Measurements from ENCODE around the gene HECTD4. TPM values are rescaled to one million over a fixed set of nuclear protein-coding genes. Genes with fewer than 3 reads are reported as not detected.

Gene HECTD4
- total RNA-seq, 1 experiment from 2014 or later = 4.0 TPM

DNA sequence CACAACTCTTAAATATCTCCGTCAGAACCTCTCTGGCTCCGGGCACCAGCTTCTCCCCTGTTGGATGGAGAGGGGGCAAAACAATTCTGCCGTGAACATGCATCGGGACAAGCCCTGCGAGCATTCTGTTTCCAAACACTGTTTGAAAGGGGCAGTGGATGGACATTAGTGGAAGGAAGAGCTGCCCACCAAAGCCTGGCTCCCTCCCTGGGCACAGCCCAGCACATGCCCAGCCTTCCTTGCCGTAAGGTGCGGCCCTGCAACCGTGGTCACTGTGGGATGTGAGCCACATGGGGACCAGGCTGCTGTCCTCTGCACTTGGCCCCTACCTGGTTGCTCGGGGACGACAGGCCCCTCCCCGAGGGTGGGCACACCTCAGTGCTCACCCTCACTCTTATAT, 202.9 kb downstream of the HECTD4 start:
- DNase-seq (ENCODE audit: low spot score) = no peak

DNA sequence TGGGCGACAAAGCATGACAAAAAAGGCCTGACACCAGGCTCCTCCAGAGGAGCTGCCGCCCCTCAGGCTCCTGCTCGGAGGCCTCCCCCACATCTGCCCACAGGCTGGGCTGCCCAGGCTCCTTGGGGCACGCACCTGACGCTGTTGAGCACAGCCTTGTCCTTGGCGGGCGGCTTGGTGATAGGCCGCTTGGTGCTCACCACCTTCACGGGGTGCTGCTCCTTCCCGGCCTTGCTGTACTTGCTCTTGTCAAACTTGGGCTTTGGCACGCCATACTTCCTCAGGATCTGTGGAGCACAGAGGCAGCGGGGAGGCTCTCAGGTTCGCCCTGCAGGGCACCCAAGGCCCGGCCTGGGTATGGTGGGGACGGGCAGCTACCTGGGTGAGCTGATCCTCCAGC, 203.4 kb downstream of the HECTD4 start:
- no peak for DNase-seq (ENCODE audit: low spot score)

DNA sequence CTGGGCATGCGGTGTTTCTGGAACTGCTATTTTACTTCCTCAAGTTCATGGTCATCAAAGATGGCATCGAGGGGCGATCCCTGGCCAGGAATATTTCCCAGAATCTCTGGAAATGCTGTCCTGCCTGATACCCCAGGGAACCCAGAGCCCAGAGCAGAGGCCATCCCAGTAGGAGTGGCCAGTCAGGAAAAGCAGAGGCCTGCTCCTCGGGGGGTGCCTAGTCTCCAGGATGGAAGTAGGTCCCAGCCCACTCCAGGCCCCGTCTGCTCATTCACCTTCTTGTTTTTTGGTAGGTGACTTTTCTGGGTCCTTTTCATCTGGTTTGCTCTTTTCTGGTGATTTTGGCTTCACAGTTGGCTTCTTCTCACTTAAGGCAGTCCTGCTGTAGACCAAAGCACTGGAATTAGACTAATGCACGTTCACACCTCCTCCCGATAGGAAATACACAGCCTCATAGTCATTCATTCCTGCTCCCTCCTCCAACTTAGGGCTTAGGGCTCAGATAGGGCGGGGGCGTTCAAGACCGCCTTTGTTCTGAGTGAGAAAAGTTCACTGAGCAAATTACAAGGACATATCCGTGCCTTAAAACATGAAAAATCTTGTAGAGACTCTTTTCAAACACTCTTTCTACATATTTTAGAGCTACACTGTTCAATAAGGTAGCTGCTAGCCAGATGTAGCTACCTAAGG, 205.8 kb downstream of the HECTD4 start:
- no peak for DNase-seq (ENCODE audit: low spot score)

DNA sequence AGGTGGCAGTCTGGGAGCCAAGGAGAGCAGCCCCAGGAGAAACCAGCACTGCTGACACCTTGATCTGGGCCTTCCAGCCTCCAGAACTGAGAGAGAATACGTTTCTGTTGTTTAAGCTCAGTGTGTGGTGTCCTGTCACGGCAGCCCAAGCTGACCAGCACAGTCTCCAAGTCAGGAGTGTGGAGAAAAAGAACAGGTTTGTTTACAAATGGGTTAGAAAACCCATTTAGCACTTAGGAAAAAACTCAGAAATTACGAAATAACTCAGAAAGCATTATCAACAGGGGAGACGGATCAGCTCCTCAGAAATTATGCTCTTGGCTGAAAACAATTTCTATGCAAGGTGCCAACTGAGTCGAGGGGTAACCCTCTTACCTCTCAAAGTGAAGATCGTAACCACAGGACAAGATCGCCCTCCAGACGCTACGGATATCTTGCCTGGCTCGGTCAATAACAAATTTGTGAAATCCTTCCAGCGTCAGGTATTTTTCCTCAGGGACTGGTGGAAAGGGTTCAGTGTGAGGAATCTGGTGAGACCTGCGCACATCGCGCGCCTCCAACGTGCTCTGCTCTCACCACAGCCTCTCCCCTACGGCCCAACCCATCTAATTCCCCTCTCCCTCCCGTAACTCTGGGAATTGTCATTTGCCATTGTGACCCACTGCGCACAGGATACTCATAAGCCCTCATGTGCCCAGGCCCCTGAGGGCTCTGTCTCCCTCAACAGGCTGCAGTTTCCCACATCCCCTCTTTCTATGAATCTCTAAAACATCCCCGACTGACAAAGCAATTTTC, 206.7 kb downstream of the HECTD4 start:
- DNase-seq (ENCODE audit: low spot score) = no peak

DNA sequence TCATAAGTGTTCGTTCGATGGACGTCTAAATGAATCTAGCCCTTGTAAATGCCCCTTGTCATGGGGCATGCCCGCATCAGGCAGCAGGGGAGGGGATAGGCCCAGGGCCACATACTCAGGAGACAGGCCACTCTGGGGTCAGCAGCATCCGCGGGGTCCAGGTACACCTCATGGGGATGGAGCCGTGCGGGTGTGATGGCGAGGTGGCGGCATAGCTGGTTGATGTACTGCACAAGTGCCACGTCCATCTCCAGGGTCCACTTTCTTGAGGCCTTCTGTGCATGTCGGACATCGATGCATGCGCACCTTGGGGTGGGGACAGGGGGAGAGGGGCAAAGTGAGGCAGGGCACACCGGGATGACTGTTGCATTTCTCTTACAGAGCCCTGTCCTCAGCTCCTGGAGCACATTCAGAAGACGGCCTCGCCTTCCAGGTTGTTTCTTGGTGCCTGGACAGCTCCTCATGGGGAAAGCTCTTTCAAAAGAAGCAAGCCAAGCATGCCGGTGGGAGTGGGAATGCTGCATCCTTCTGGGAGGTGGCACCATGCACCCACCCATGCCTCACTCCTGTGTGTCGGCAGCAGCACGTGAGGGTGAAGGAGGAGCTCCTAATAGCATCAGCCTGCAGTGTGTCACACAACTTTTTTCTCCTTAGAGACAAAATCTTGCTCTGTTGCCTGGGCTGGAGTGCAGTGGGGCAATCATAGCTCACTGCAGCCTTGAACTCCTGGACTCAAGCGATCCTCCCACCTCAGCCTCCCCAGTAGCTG, 209.5 kb downstream of the HECTD4 start:
- no peak for DNase-seq (ENCODE audit: low spot score)

DNA sequence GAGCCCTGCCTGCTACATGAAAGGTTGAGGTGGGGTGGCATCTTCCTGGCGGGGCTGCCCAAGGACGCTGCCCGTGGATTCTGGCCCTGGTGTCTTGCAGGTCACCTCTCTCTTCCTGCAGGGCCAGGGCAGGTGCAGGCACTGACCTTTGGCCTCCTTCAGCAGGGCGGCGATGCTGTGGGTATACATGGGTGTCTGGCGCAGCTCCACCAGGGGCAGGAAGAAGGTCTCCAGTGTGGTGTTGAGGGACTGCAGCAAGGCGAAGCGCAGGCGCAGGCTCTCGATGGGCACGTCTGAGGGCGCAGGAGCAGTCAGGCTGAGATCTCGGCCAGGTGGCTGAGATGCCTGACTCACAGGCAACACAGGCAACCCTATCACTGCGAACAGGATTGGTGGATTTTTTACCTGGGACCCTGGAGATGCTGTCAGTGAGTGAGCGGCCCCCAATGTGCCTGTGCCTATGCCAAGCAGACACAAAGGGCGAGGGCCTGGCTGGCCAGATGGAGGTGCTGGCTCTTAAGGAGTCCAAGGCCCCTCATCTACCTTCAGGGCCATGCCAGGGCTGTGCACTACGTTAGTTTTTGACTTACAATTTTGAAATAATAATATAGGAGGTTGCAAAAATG, 211.1 kb downstream of the HECTD4 start:
- DNase-seq (ENCODE audit: low spot score) = no peak

DNA sequence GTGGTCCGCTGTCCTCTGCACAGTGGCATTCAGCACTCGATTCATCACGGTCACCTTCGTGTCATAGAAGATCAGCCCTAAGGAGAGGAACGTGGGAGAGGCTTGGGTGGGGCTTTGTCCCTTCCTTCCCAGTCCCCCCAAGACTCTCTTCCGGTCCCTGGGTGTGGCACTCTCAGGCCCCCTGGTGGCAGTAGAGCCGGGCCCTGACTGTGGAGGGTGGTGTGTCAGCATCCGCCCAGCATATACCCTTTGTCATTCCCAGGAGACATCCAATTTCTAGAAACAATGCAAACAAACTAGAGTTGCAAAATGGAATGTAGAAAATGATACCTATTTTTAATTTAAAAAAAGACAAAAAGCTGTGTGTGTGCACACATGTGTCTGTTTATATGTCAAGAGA, 211.9 kb downstream of the HECTD4 start:
- no peak for DNase-seq (ENCODE audit: low spot score)

DNA sequence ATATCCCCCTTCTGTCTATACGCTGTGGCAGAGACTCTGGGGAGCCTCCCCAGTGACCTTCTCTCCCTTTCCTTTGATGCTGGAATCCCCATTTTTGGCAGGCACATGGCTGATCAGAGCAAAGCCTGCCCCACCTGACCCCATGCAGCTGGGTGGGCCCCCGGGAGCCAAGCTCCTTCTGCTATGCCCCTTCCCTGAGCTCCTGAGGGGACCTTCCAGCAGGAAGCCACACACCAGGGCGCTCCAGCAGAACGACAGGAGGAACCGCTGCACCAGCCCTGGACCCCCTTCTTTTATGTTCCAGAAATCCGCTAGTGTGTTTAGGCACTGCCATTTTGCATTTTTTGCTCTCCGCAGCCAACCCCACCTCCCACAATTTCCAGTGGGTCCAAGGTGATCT, 212.3 kb downstream of the HECTD4 start:
- DNase-seq (ENCODE audit: low spot score) = no peak

DNA sequence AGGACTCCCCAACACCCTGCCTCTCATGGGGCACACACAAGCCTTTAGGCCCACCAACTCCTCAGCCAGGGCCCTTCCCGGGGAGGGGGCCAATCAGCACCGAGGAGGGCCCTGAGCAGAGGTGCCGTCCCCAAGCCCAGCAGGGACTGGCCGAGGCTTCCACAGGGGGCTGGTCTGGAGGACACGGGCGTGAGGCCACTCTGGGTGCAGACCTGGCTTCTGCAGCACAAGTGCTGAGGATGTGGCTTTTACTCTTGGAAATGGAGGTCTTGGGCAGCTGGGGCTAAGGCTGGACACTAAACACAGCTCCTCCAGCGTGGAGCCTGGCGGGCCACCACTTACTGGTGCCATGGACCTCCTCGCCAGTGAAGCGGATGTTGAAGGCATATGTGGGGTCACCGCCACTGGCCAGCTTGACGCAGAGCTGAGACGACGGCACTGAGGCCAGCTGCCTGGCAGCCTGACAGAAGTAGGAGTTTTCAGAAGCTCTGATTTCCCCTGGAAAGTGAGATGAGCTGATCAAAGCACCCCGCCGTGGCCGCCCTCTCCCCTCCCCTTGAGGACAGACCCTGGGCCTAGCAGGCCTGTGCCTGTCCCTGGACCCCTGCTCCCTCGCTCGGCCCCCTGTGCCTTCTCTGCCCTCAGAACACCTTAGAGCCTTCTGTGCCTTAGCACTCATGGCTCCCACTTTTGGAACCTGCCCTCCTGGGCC, 212.9 kb downstream of the HECTD4 start:
- no peak for DNase-seq (ENCODE audit: low spot score)

DNA sequence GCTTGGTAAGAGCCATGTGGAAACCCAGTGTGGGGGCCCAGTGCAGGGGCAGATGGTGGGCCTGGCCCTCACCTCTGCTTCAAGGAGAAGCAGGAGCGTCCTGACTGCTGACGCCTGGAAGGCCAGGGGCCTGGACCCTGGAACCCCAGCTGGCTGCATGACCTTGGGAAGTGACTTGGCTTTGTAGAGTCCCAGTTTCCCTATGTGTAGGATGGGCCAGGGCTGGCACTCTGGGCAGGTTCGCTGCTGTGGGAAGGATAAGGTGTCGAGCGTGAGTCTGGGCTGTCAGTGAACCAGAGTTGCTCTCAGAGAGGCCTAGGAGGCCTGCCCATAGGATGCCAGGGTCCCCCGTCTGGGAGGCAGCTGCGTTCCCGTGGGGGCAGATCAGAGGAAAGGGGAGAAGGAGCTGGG, 213.7 kb downstream of the HECTD4 start:
- no peak for DNase-seq (ENCODE audit: low spot score)

DNA sequence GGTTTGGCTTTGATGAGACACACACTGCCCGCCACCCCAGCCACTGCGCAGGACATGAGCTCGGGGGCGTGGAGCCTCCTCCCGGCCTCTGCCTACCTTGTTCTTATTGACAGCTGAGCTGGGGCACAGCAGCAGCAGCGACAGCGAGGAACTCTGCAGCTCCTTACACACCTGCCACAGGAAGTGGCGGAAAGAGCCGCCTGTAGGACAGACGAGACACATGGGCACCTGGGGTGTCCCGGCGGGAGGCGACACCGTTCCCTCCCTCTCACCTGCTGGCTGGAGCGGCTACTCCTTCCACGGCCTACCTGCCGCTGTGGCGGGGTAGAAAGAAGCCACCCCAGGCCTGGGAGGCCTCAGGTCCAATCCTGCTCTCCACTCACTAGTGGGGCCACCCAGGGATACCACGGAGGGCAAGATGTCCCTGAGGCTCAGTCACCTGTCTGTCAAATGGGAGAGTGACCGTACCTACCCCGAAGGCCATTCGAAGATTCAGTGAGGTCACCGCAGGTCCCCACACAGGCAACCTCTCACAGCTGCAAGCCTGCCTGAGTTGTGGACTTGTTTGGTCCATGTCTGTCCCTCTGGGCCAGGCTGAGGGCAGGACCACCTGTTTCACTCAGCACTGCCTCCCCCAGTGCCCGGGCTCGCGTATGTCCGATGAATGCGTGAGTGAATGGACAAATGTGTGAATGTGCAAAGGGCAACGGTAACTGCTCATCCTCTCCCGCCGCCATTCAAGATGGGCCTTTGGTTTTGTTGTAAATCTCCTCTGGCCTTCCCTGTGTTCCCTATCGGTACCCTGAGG, 214.3 kb downstream of the HECTD4 start:
- DNase-seq (ENCODE audit: low spot score) = no peak

DNA sequence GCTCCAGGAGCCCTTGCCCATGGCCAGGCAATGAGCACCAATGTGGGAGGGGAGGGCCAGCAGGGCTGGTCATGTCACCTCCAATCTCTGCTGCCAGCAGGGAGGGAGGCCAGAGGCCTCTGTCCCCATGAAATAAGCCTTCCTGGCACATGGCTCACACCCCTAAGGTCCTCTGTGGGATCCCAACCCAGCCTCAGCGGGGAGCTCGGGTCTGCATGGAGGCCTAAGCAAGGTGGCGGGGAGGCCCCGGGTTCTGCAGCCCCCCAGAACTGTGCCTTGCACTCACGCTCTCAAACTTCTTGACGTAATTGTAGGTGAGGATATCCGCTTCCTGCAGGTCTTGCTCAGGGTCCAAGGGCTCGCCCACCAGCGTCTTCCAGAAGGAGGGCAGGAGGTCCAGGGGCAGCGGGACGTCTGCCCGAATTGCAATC, 215.2 kb downstream of the HECTD4 start:
- no peak for DNase-seq (ENCODE audit: low spot score)

DNA sequence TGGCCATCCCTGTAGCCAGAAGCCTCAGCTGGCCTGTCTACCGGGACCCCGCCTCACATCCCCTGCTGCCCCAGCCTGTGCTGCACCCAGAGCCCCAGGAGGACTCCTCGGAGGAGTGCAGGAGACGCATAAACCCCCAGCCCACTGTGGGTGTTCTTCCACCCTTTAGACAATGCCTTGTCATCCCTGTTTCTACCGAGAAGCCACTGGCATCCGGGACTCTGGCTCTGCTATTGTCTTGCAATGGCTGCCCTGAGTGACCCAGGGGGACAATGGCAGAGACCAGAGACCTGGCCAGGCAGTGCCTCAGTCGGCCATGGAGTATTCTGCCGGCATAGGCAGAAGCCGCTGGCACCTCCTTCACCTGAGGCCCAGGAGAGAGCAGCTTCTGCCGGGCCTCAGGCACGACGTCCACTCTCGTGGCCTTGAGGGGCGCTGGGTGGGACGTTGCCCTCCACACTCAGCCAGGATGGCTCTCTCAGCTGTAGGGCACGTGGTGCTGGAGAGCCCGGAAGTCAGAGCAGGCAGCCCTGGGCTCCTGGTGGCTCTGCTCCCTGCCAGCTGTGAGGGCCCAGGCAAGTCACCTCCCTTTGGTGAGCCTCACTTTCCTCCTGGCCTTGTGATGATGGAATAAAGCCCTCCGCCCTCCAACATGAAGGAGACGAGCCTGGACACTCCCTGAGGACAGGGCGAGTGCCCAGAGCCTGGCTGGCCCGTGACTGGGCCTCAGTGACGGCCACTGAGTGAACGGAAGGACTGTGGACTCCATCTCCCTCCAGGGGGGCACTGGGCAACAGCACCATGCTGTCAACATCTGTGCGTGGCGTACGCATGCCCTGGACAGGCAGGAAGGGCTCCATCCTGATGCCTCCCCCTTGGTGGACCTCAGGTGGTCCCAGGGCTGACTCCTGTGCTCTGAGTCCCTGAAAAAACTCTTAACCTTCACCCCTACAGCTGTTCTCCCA, 215.9 kb downstream of the HECTD4 start:
- no peak for DNase-seq (ENCODE audit: low spot score)

DNA sequence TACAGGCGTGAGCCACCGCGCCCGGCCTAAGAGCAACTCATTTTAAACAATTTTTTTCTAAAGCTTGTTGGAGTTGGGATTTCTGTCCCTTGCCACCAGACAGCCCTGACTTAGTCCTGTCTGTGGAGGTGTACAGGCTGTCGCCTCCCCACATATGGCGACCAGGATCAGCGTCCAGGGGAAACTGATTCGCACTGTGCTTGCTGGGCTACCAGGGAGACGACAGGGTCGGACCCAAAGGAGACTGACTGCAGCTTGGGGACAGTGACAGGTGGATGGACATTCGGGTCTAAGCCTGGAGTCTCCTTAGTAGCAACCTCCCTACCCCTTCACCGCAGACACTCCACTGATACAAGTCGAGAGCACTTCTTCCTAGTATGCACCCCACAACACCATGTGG, 216.6 kb downstream of the HECTD4 start:
- DNase-seq (ENCODE audit: low spot score) = no peak

DNA sequence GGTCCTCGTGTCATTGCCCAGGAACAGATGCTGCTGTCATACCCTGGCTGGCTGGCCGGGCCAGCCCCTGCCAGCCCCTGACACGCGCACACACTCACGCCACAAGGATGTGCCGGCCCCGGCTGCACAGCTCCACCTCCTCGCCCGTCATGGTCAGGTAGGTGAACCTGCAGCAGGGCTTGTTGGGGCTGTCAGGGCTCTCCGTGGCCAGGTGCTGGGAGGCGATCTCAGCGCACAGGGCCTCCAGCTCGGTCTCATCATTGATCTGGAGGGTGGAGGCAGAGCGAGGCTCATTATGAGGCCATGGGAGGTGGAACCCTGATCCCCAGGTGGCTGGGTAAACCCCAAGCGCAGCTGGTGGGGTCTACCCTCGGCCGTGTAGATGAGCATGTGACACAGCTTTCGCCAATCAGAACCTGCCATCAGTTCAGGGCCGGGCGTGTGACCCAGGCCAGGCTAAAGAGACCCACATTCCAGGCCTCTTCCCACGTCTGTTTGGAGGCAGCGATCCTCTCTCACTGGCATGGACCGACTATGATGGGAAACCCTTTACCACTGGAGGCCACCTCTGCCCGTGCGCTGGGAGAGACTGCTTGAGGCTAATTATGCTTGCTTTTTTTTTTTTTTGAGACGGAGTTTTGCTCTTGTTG, 218.1 kb downstream of the HECTD4 start:
- no peak for DNase-seq (ENCODE audit: low spot score)

DNA sequence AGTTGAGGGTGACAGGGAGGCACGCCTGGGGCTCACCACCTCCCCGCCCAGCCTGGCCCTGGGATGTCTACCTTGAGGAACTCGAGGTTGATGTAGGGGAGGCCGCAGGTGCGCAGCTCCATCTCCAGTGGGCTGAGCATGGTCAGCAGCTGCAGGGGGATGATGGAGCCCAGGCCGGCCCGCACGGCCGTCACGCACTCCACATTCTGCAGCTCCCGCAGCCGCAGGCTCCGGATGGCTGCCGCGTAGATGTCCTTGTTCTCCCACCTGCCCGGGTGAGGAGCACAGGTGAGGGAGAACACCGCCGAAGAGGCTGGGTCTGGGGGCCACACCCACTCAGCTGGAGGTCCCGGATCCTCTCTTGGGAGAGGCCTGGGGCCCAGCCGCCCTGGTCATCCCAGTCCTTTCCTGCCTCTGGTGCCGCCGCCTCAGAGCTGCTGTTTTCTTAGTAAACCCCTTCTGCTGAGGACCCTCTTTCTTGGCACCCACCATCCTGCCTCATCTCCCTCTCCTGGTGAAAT, 218.7 kb downstream of the HECTD4 start:
- no peak for DNase-seq (ENCODE audit: low spot score)

DNA sequence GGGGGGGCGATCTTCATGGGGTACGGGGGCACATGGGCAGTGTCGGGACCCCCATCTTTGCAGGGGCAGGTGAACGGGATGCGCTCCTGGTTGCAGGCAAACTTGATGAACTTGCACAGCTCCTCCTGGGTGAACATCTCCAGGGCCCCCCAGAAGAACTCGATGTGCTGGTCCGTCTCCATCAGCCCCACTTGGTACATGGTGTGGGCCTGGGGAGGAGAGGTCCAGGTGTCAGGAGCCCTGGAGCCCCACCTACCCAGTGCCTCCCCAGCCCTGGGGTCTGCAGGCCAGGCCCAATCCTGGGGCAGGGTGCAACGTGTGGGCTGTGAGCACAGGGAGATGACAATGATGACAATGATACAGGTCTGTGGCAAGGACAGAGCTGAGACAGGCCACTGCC, 219.2 kb downstream of the HECTD4 start:
- DNase-seq (ENCODE audit: low spot score) = no peak

DNA sequence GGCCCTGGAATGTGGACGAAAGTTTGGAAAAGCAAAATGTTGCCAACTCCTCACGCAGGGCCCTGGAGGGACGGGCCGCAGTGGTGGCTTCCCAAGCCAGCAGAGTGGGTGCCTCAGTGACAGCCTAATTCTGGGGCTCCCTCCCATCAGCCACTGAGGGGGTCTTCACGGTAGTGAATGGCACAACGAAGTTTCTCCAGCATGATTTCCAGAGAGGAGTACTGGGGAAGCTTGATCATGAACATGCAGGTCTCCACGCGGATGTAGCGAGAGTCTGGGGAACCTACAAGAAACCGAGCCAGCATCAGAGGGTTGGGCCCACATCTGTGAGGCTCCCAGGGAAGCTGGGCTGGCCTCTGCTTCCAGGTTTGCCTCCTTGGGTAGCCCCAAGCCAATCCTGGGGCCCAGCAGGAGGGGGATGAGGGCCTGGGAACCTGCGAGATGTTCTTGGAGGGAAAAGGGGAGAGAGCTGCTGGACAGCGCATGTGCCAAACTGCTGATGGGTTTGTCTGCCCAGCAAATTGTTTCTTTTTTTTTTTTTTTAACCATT, 219.9 kb downstream of the HECTD4 start:
- no peak for DNase-seq (ENCODE audit: low spot score)

Measured in H4 (cell line).